Tibial nerve (tissue), 4 donors: ENCODE measurements around the gene CEBPG.

ENCODE experiments used
- CTCF ChIP-seq, 5 experiments: fragments of 200-600 bp in 3 of 5; fragments of 450-650 bp in 2 of 5; sonication (generic) in 3 of 5; IDR thresholded peaks; one replicate each; pipeline ENCODE4 v1.5.1; 2016 to 2019; ENCODE audit warnings: antibody characterized with exemption in 5 of 5, mild to moderate bottlenecking in 3 of 5, moderate library complexity in 2 of 5
- EP300 ChIP-seq, 2 donors: sonication (generic); formaldehyde crosslinking; IDR thresholded peaks; one replicate each; pipeline ENCODE4 v1.6.1; 2017; ENCODE audit warnings: antibody characterized with exemption in 2 of 2, mild to moderate bottlenecking in 1 of 2
- POLR2A ChIP-seq, 2 donors: fragments of 450-650 bp; IDR thresholded peaks; one replicate each; pipeline ENCODE4 v1.6.1; 2017; ENCODE audit warnings: antibody characterized with exemption in 2 of 2, mild to moderate bottlenecking in 2 of 2, moderate library complexity in 2 of 2

DNA sequence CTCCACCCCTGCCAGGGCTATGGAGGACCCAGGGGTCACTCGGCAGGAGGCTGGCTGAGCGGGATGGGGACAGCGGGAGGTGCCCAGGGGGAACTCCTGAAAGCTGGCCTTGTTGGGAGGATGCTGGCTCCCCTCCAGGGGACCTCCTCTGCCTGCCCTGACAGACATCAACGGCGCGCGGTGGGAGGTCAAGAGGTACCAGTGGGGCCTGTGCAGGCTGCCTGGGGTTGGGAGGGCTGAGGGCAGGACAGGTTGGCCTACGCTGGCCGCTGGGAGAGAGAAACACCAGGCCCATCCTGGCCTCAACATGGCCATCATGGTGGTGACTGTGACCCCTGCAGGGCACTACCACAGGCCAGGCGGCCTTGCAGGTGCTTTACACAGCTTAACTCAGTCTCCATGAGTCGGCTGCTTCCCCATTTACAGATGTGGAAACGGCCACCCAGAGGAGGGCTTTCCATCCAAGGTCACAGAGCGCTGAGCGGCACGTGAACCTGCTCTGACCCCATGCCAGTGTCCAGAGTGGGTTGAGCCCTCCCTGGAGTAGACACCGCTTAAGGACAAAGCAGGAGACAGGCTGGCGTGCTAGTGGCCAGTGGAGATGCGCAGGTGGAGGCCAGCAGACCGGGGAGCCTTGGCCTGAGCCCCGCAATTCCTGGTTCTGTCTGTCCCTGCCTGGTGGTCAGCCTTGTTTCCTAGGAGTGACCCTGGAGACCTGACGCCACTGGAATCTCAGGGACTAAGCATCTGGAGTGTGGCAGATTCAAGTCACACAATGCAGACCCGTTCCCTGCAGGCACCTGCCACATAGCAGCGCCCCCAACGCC is 27.6 kb downstream of the CEBPG start:
- TF ChIP-seq CTCF (IDR thresholded peaks at IDR 0.05), result no peak
- TF ChIP-seq EP300 (IDR thresholded peaks at IDR 0.05), result no peak
- no peak for TF ChIP-seq POLR2A (IDR thresholded peaks at IDR 0.05)
